Hepatocyte (in vitro differentiated cells): ENCODE results near the gene ZNRF1.

Experiments used
- EZH2 ChIP-seq: fragments of 200-600 bp; sonication (generic); IDR thresholded peaks from 2 replicates; pipeline ENCODE4 v1.6.1; 2016; ENCODE audit warnings: antibody characterized with exemption, mild to moderate bottlenecking, borderline replicate concordance
- TF ChIP-seq, protein P1 (sequence below): fragments of 200-600 bp; sonication (generic); IDR thresholded peaks from 2 replicates; pipeline ENCODE4 v1.5.1; 2016; ENCODE audit warnings: antibody characterized with exemption, mild to moderate bottlenecking; ENCODE audit not compliant: poor library complexity

DNA sequence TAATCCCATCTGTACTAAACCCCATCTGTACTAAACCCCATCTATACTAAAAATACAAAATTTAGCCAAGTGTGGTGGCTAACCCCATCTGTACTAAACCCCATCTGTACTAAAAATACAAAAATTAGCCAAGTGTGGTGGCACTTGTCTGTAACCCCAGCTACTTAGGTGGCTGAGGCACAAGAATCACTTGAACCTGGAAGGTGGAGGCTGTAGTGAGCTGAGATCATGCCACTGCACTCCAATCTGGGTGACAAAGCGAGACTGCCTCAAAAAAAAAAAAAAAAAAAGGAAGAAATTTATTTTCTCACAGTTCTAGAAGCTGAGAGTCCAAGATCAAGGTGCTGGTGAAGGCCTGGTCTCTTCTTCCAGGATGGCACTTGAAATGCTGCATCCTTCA is 161.6 kb downstream of the ZNRF1 start:
- TF ChIP-seq, protein P1, sequence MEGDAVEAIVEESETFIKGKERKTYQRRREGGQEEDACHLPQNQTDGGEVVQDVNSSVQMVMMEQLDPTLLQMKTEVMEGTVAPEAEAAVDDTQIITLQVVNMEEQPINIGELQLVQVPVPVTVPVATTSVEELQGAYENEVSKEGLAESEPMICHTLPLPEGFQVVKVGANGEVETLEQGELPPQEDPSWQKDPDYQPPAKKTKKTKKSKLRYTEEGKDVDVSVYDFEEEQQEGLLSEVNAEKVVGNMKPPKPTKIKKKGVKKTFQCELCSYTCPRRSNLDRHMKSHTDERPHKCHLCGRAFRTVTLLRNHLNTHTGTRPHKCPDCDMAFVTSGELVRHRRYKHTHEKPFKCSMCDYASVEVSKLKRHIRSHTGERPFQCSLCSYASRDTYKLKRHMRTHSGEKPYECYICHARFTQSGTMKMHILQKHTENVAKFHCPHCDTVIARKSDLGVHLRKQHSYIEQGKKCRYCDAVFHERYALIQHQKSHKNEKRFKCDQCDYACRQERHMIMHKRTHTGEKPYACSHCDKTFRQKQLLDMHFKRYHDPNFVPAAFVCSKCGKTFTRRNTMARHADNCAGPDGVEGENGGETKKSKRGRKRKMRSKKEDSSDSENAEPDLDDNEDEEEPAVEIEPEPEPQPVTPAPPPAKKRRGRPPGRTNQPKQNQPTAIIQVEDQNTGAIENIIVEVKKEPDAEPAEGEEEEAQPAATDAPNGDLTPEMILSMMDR: no peak
- TF ChIP-seq EZH2: no peak
